Hematopoietic multipotent progenitor cell treated with erythropoietin and hydrocortisone succinate and interleukin-3 and kit ligand, for 6 days (in vitro differentiated cells): ENCODE measurements around the gene UBE2D2.
A peak's percentile ranks its signal among the peaks of the same experiment; 100 is the strongest.
"Not testable (repeated sequence)": the region's sequence is repeated elsewhere in the genome, so short reads cannot be mapped to it uniquely, and the experiment has no call there.

ENCODE experiments used
- DNase-seq: peaks from one replicate; pipeline ENCODE4 v3.0.0-alpha.2; 2015

The UBE2D2 gene

DNA sequence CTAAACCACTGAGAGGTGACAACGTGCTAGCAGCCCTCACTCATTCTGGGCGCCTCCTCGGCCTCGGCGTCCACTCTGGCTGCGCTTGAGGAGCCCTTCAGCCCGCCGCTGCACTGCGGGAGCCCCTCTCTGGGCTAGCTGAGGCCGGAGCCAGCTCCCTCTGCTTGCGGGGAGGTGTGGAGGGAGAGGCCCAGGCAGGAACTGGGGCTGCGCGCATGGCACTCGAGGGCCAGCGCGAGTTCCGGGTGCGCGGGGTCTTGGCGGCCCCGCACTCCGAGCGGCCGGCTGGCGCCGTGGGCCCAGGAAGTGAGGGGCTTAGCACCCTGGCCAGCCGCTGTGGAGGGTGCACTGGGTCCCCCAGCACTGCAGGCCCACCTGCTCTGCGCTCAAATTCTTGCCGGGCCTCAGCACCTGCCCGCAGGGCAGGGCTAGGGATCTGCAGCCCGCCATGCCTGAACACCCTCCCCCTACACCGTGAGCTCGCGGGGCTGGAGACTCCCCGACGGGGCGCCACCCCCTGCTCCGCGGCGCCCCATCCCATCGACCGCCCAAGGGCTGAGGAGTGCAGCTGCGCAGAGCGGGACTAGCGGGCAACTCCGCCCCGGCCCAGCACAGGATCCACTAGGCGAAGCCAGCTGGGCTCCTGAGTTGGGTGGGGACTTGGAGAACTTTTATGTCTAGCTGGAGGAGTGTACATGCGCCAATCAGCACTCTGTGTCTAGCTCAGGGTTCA lies 11.8 kb upstream of the UBE2D2 start:
- no peak for DNase-seq

- DNase-seq: not testable (repeated sequence)
These were observed 10.9 kb upstream of the UBE2D2 start for GRCh38 chr5:139550051-139550872.

GRCh38 chr5:139551191-139551889 lies 9.8 kb upstream of the UBE2D2 start:
- DNase-seq: peak; percentile 42

DNA sequence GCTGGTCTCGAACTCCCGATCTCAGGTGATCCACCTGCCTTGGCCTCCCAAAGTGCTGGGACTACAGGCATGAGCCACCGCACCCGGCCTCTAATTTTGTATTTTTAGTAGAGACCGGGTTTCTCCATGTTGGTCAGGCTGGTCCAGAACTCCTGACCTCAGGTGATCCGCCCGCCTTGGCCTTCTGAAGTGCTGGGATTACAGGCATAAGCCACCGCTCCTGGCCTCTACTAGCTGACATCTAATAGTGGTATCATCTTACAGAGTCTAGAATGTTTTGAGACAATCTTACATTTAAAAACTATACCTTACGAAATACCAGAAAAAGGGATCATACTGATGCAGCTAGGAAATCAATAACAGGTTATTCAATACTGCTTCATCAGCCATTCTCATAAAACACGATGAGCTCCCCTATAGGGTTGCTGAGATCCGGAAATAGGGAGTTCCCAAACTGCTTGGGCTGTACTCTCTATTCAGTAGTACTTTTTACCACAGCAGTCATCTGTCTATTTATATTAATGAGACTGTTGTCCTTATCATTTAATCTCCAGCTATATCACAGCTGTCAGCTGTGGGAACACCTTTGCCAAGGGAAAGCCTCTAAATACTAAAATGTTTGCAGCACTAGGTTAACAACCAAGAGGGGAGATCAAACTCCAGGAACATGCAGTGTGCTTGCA lies 8.1 kb upstream of the UBE2D2 start:
- DNase-seq: no peak

DNA sequence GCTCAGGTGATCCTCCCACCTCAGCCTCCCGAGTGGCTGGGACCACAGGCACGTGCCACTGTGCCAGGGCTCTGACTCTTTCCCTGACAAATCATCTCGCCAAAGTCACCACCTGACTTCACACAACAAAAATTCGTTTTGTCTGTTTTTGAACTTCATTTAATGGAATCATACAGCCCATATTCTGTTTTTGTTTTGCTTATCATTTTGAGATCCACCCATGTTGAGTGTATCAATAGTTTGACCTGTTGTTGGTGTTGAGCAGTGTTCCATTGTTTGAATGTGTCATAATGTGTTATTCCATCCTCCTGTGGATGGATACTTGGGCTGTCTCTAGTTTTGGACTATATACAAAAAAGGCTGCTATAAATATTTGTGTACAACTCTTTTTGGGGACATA lies 6.9 kb upstream of the UBE2D2 start:
- no peak for DNase-seq

GRCh38 chr5:139557811-139558210 lies 3.3 kb upstream of the UBE2D2 start:
- no peak for DNase-seq

DNA sequence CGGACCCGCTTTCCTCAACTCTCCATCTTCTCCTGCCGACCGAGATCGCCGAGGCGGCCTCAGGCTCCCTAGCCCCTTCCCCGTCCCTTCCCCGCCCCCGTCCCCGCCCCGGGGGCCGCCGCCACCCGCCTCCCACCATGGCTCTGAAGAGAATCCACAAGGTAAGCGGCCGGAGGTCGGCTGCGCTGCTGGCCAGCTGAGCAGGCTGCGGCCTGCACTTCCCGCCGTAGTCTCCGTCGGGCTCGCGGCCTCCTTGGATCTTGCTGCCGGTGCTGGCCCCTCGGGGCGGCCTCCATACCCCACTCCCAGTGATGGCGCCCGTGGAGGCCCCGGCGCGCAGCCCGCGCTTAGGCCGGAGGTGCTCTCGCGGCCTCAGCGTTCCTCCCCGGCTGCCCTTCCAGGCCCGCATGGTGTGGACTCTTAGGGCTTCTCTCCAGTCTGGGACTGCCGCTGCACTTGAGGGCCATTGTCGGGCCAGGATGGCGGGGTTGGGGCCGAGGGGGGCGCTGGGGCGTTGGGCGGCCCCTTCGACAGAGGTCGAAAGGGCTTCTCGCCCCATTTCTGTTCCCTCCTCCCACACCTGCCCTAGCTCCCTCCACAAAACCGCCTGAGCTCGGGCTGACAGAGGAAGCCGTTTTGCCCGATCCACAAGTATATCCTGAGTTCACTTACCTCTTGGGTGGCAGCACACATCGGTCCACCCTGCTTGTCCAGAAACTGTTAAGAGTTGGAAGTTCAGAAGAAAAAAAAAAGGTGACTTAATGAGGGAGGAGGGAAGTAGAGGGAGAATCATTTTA lies 714 bp downstream of the UBE2D2 start:
- DNase-seq: peak; percentile 57

- no peak for DNase-seq
These were observed 1.7 kb downstream of the UBE2D2 start for GRCh38 chr5:139562847-139563246.

- DNase-seq: peak; percentile 70
These were observed 4.5 kb downstream of the UBE2D2 start for GRCh38 chr5:139565411-139566305.

DNA sequence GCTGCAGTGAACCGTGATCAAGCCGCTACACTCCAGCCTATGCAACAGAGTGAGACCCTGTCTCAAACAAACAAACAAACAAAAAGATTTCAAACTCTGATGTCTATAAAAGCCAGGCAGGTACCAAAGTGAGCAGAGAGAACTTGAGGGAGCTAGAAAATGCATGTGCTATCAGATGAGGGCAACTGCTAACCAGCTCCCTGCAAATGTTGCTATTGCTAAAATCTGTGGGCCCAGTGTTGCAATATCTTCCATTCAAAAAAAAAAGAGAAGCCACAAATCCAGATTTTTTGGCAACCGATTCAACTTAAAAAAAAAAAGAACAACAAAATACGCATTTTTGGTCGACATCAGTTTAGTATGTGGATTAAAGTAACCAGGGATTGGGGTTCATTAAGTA lies 5.5 kb downstream of the UBE2D2 start:
- peak; percentile 62 for DNase-seq

DNA sequence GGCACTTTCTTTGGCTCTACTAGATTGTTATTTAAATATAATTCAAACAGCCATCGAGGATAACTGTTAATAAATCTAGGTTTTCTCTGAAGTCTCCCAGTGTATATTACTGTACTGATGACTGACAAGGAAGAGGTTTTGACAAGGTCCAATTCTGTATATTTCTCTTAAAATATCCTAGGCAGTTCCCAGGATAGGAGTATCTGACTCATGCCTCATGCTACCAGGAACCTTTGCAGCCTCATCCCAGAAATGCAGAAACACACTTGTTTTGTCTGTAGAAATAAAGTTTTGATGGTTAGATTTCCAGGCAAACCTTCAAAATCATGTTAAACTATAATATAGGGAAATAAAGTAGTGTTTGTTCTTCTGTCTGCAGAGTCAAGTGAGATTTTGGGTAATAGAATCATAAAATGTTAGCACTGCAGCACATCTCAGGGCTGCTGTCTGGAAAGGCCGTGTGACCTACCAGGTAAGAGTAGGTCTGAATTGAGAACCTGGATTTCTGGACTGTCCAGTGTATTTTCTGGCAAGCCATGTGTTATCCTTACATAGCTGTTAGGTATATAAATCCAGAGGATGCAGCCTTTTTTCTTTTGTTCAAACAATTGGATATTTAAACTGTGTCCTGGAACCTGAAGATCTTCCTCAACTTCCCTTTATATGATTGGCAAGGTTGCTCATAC lies 8.3 kb downstream of the UBE2D2 start:
- no peak for DNase-seq

DNA sequence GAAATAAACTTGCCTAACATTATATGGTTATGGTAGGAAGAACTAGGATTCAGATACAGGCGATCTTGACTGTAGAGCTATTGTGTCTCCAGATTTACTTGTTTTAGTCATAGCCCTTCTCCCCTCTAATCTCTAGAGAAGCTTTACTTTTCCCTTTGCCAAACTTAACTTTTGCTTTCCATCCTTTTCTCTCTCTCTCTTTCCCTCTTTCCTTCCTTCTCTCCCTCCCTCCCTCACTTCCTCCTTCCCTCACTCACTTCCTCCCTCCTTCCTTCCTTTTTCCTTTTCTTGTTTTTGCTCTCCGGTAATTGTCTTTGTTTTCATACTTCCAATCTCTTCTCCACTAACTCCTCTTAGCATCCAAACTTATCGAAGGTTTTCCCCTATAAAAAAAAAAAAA lies 10.4 kb downstream of the UBE2D2 start:
- DNase-seq: no peak

GRCh38 chr5:139571966-139572365 lies 10.8 kb downstream of the UBE2D2 start:
- DNase-seq: no peak

DNA sequence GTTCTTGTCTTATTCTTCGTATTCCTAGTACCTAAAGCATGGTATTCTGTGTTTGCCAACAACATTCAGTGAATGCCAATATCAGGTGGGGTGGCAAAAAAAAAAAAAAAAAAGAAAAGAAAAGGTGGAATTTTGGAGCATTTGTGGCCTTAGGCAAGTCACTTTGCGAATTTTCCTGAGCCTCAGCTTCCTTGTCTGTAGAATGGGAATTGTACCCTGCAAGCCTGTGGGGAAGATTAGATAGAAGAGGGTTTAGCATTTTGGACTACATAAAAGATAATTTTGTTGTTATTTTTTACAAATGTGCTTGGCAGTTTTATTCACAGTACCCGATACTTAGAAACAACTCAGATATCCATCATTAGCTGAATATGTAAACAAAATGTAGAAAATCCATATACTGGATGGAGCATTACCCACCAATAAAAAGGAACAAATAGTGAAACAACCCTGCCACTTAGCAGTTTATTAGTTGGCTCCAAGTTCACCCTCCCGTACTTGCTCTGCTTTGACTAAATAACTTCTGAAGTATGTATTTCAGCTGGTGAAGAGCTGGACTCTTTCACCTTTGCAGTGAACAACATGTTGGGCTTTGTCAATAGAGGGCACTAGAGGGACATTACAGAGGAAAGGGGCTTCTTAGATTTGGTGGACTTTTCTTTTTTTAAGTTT lies 13.6 kb downstream of the UBE2D2 start:
- peak; percentile 81 for DNase-seq

DNA sequence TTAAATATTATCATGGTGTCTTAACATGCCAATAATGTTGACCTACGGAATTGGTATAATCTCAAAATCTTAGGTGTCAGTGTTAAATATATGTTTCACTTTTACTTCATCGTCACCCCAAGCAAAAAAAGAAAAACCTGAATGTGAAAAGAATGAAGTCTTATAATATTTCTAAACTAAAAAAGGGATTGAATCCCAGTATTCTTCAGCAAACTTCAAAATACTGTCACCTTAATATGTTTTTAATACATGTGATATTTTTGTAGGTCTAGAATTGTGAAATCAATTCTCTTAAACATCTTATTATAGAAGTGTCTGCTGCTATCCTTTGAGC lies 14.1 kb downstream of the UBE2D2 start:
- no peak for DNase-seq

GRCh38 chr5:139575751-139576150 lies 14.6 kb downstream of the UBE2D2 start:
- DNase-seq: no peak

- DNase-seq: no peak
These were observed 16.7 kb downstream of the UBE2D2 start for GRCh38 chr5:139577689-139578290.

DNA sequence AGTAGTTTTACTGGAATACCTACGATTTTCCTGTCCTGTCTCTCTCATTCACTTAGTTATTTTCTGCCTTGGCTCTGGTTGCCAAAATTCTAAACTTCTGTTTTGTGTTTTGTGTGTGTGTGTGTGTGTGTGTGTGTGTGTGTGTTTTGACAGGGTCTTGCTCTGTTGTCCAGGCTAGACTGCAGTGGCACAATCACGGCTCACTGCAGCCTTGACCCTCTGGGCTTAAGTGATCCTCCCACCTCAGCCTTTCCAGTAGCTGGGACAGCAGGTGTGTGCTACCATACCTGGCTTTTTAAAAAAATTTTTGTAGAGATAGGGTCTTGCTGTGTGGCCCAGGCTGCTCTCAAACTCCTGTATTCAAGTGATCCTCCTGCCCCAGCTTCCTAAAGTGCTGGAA lies 17.2 kb downstream of the UBE2D2 start:
- no peak for DNase-seq

- DNase-seq: not testable (repeated sequence)
These were observed 21.0 kb downstream of the UBE2D2 start for GRCh38 chr5:139582181-139582580.

- DNase-seq: no peak
These were observed 23.0 kb downstream of the UBE2D2 start for GRCh38 chr5:139584137-139584536.
